Hematopoietic multipotent progenitor cell (in vitro differentiated cells): ENCODE results near the gene TLL2. TPM values are rescaled to one million over a fixed set of nuclear protein-coding genes. Genes with fewer than 3 reads are reported as not detected.
A peak's percentile ranks its signal among the peaks of the same experiment; 100 is the strongest.

ENCODE experiments used
- DNase-seq, 3 donors: peaks; one replicate each; pipeline ENCODE4 v3.0.0-alpha.2; 2011 to 2015; ENCODE audit warnings: low read depth in 2 of 3, low spot score in 2 of 3
- total RNA-seq: library from RNA; depleted of rRNA; stranded (reverse); fragments of >200 nt; gene quantifications from one replicate; pipeline ENCODE4 v1.2.3, GENCODE V29; 2012

The TLL2 gene
- total RNA-seq, 1 donor, result 0.27 TPM

DNA sequence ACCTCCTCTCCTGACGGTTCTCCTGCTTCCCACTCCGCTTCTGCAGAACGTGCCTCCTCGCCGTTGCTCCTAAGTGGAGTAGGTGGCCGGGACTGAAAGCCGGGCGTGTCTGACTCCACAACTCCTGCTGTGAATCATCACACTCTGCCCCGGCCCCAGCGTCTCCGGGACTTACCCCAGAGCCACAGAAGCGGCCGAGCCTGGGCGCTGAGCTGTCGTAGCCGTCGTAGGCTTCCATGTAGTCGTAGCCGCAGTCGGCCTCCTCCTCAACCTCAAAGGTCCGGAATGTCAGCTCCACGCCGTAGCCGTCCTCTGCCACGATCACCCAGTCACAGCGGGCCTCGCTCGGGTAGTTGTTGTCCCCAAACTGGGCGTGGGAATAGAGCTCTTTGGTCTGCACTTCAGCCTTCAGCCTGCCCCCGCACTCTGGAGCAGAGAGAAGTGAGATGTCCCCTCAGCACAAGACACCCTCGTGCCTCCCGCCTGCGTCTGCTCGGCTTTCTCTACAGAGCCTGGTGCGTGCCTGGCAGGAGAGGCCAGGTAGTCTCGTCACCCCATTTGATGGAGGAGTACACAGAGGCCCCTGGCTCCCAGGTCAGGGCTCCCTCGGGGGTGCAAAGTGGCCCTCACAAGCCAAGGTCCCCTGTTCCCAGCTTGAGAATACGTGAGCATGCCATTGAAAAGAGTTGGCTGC lies 143.7 kb downstream of the TLL2 start:
- DNase-seq, result no peak

DNA sequence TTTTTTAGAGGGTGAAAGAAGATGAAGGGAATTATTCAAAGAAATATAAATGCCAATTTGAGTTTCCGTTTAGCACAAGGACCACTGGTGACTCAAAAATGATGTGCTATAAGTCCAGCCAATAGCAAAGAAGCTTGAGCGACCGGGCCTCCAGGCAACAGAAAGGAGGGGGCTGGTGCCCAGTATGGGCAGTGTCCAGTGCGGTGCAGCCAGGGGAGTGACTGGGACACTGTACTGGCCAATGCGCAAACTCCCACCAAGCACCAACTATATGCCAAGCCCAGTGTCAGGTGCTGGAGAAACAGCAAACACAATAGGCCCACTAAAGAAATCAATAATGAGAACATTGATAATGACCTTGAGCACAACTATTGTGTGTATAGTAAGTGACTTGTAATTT lies 144.8 kb downstream of the TLL2 start:
- DNase-seq, result no peak

DNA sequence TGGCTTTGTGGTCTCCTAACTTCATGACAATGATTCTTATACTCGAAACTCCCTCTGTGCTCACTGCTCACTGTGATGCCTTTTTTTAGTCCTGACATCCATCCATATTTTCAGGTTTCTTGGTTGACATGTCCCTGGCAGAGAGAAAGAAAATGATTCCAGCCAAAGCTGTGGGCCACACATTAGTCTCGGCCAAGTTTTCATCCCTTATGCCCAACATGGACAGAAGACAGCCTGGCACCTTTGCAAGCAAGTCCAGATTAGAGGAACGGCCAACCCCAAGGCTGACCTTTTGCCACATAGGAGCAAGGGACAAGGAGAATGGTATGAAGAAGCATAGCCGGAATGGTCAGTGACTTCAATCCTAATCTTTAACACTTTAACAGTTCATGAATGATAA lies 146.3 kb downstream of the TLL2 start:
- DNase-seq, result no peak

DNA sequence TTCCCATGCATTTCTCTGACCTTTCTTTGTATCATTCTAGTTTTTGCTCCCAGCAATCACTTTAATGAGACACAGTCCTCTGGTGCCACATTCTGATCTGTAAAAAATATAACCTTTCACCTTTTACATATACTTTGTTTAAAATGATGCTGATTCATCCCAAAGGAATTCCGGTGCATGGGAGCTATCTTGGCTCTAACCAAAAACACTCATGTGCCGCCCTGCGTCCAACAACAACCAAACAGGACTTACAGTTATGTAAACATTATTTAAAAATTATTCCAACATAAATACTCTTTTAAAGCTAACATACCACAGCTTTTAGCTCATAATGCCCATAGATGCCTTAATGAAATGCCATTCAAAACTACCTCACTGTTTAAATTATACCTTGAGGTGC lies 147.2 kb downstream of the TLL2 start:
- DNase-seq, result no peak

DNA sequence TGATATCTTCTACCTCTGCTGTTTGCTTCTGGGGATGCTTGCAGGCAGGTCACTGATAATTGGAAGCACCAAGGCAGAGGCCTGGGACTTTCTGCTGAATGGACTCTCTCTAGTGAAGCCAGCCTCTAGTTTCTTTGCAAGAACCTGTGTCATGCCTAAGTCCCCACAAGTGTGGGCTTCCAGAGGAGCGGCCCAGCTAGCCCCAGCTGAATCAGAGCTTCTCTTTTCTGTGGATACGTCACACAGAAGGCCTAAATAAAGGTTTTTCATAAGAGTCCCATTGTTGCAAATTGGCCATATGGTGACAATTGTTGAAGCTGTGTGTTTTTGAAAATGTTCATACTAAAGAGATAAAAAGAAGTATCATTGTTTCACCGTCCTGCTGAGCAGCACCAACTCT lies 148.2 kb downstream of the TLL2 start:
- DNase-seq, result no peak

DNA sequence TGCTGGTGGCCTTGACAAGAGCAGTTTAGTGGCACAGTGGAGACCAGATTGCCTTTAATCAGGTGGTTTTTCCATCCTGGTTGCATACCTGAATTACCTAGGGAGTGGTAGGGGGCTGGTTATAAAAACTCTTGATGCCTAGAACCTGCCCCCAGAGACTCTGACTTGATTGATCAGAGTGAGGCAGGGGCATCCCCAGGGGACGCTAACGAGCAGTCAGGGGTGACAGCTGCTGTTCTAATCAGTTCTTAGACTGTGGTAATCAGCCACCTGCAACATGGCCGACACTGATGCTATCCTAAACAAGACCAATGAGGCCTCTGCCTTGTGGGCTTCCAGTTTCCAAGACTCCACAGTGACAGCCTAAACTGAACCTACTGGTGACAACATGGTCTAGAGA lies 153.0 kb downstream of the TLL2 start:
- DNase-seq, result no peak

DNA sequence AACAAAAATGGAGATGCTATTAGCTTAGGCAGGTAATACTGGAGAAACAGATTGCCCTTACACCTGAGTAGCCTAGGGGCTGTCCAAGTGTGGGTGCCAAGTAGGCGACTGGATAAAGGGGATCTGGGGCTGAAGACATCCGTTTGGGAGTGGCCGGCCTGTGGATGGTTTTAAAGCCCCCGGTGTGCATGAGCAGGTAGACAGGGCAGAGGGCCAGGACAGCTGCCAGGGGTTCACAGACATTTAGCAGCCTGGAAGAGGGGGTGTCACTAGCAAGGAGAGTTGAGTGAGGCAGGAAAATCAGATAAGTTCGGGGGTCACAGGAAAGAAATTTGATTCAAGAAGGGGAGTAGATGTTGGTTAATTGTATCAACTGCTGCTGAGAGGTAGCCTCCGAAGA lies 153.4 kb downstream of the TLL2 start:
- DNase-seq, result no peak

DNA sequence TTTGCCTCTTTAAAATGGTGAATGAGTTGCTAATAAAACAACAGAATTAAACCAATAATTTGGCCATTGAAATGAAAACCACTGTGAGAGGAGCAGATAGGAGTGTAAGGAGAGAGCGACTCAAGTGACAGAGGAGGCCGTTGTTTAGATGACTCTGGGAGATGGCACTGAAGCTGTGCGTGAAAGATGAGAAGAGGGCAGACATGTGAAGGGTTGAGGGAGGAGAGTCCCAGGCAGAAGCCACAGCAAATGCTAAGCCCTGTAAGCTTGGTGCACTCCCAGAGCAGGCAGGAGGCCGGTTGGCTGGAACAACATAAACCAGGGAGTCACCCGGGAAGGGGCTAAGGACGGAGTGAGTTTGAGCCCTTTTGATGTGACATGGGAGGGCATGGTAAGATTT lies 154.1 kb downstream of the TLL2 start:
- no peak for DNase-seq

DNA sequence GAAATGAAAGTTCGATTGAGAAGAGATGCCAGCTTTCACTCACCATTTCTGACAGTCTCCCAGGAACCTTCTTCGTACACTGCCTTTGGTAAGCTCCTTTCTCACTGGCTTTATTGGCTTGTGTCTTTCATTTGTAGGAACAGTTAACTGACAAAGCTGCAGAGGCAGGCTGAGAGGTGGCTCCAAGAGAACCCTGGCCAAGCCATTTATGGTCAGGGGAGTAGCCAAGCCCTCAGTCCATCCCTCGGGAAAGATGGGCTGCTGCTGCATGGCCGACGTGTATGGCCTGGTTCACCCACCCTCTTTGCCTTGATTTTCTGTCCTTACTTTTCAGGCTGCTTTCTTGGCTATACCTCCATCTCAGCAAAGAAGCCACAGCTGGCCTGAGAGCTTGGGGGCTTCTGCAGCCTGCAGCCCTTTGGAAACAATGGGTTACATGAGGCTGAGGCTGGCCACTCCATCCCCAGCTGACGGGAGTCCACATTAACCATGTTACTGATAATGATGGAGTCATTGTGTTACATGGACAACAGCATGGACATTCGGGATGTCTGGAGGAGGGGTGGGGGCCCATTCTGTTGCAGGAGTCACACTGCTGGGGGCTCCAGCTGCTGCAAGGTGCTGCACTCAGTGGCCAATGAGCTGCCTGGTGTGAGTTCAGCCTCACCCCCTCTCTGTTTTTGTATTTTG lies 154.7 kb downstream of the TLL2 start, which contains the start of gene OPALIN:
Gene OPALIN (minus strand): TSS at position 152 of the 690 bp plus-strand sequence. CDS start 106 bp downstream, at position 46.
- DNase-seq, result no peak

DNA sequence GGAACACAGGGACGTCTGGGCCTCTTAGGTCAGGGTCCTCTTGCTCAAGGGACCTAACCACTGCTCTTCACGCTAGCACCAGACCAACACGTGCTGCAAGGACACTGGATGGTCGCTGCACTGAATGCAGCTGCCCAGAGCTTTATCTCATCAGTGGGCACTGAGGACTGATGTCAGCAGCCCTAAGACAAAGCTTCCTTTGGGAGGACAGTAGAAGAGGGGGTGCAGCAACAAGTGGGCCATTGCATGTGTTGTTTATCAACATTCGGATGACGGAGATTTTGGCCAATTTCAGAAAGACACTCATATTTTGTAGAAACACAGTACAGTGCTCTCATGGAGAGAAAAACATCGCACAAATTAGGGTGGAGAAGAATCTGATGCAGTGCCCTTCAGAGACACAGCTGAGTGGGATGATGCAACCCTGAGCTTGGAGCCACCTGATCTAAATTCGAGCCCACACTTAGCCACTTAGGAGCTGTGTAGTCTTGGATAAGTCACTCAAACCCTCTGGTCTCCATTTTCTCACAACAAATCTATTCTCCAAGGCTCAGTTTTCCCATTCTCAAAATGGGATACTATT lies 156.6 kb downstream of the TLL2 start:
- no peak for DNase-seq

DNA sequence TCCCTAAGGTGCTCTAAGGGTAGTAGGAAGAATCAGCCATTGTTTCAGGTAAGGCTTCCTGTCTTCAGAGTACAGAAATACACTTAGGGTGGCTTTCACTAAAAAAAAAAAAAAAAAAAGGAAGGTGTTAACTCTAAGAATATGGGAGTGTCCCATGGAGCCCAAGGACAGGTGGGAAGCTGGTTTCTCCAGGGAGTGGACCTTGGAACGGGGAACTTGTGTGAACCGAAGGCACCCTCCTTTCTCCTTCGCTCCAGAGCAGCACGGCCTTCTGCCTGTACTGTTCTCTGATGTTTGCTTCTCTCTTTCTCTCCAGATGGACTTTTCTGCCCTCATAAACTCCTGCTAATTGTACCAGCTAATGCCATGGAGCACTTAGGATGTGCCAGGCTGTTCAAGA lies 161.1 kb downstream of the TLL2 start:
- DNase-seq, result no peak

DNA sequence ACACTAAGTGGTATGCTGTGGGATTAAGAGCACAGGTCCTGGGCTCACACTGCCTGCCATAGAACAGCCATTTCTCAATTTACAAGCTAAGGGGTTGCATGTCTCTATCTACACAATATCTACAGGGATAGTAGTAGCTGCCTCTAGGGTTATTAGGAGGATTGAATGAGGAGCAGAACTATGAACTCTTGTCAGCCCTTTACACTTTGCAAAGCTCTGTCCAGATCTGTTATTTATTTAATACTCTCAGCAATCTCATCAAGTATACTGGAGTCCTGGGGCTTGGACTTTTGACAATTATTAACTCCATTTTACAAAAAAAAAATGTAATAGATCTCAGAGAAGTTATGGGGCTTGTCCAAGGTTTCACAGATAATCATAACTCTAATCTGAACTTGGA lies 161.7 kb downstream of the TLL2 start:
- DNase-seq, result no peak

DNA sequence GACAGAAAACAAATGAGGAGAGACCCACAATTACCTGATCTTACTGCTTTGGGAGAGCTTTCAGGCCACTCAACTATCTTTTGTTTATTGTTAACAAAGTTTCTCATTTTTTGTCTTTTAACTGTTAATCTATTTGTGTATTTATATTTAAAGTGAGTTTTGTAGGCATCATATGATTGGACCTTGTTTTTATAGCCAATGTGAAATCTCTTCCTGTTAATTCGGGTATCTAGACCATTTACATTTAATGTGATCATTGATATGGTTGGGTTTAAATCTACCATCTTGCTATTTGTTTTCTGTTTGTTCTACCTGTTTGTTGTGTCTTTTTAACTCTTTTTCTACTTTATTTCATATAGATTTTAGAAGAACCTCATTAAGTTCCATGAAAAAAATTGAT lies 167.4 kb downstream of the TLL2 start:
- no peak for DNase-seq

DNA sequence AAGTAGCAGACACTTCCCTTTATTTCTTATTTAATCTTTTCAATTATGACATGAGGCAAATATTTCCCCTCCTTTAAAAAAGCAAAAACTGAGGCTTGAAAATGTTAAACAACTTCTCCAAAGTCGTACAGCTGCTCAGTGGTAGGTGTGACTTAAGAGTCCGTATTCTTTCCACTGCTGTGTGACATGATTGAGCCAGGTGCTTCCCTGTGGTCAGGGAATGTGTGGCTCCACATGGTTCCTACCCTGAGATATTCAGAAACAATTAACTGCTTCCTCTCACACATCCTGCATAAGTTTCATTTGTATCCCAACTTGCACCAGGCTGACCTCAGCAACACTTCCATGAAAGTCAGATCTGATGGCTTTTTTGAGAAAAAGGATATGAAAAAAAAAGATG lies 168.5 kb downstream of the TLL2 start:
- DNase-seq, result peak in 2 of 3 donors; percentile 11 to 63

DNA sequence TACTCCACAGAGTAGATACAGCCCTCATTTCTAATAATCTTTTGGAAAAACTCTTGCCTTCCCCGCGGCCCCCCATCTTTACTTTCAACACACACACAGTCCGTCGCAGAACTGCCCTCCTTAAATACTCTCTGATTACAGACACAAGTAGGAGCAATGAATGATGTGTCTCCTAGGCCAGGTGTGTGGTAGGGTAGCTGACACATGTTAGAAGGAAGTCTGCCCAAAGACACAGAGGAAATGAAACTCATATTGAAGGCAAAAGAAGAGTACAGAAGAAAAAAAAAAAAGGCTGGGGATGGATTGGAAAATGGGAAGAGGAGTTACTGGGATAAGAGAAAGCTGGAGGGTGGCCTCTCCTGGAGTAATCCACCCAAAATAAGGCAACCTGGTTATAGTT lies 169.5 kb downstream of the TLL2 start:
- no peak for DNase-seq

DNA sequence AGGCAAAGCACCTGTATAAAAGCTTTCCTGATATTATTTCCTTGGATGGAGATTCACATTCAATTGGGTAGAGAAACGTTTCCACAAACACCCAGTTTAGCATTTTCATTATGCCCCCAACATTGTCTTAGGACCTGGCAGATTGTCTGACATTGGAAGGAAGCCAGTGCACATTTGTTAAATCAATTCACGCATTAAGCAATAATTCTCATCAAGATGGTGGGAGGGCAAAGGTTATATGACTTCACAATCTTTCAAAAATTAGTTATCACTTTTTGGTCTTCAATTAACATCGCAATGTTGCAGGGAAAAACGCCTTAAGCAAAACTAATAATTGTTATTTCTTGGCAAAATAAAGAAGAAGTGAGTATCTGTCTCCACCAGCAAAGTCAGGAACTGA lies 171.3 kb downstream of the TLL2 start:
- no peak for DNase-seq

DNA sequence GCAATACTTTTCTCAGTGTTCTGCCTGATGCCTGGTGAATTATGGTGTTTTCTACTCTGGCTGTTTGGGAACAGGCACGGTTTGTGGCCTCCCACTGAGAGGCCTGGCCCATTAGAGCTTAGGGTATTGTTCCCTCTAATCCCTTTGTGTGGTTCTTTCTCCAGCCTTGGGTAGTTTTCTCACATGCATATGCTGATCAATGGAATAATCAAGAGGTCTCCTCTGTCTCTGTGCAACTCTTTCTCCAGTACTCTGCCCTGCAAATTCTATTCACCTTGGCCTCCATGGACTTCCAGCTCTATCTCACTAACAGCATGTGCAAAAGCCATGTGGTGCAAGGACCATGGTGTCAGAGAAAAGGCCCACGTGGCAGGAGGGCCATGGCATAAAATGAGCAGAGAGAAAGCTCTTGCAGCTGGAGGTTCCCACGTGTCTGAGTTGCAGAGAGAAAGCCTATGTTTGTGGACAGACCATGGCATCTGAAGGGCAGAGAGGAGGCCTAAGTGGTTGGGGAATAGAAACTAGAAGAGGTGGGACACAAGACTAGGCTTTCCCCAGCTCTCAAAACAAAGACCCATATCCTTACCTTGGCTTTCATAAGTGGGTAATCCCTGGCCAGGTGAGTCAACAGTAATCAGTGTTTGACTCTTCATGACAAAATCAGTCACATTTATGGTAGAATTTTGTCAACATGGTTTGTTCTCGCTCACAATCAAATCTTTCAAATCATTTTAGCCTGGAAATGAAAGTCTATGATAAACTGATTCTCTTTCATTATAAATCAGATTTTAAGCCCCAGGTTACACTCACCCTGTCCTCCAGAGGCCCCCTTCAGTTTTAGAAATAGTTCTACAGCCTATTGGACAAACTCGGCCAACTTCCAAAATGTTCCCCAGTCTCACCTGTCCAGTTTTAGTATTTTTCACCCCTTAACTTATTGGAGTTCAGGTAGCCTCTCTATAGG lies 172.2 kb downstream of the TLL2 start:
- DNase-seq, result no peak

DNA sequence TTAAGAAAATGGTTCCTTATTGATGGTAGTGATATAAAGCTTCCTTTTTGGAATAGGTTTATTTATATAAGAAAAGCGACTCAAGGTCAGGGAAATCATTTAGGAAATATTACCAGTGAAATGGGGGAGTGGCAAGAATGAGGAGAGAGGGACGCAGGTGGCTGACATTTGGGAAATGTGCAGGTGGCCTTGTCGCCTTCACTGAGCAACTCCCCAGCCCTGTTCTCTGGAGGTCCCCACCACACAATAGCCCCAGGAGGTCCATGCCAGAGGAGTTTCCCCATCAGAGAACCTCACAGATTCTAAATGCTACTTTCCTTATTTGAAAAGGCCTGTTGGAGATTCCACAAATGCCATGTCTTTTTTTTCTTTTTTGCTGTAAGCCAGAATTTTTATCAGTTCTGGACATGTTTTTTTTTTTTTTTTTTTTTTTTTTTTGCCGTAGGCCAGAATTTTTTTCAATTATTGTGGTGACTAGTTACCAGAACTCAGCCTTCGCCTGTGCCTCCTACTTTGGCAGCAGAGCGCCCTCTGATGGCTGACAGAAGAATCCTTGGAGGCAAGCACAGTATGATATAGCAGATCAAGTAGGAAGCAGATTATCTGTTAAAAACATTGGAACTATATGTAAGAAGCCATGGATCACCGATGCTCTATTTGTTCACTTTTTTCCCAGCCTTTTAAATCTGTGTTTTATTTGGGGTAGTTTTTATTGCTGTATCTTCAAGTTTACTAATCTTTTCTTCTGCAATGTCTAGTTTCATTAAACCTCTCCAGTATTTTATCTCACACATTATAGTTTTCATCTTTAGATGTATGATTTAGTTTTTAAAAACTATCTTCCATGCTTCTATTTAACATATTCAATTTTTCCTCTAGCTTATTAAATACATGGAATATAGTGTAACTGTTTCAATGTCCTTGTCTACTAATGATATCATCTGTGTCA lies 173.5 kb downstream of the TLL2 start:
- peak; percentile 26 to 91 (median 85) for DNase-seq

DNA sequence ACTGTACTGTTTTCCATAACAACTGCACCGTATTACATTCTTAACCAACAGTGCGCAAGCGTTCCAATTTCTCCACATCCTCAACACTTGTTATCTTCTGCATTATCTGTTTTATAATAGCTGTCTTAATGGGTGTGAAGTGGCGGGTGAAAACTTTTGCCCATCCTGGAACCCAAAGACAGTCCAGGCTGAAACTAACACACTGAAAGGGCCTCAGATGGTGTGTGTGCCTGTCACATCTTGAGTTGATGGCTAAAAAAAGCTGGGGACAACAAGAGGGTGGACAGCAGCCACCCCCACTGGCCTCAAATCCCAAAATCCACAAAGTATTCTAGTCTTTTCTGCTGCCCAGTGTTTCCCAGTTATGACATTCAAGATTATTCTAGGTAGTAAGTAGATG lies 174.3 kb downstream of the TLL2 start:
- no peak for DNase-seq
